Ammon's horn (tissue), 1 donor: ENCODE results near the gene UBXN1.

Experiments
- DNase-seq: peaks from one replicate; pipeline ENCODE4 v3.0.0-alpha.2; 2016; ENCODE audit warnings: low spot score

UBXN1 gene

DNA sequence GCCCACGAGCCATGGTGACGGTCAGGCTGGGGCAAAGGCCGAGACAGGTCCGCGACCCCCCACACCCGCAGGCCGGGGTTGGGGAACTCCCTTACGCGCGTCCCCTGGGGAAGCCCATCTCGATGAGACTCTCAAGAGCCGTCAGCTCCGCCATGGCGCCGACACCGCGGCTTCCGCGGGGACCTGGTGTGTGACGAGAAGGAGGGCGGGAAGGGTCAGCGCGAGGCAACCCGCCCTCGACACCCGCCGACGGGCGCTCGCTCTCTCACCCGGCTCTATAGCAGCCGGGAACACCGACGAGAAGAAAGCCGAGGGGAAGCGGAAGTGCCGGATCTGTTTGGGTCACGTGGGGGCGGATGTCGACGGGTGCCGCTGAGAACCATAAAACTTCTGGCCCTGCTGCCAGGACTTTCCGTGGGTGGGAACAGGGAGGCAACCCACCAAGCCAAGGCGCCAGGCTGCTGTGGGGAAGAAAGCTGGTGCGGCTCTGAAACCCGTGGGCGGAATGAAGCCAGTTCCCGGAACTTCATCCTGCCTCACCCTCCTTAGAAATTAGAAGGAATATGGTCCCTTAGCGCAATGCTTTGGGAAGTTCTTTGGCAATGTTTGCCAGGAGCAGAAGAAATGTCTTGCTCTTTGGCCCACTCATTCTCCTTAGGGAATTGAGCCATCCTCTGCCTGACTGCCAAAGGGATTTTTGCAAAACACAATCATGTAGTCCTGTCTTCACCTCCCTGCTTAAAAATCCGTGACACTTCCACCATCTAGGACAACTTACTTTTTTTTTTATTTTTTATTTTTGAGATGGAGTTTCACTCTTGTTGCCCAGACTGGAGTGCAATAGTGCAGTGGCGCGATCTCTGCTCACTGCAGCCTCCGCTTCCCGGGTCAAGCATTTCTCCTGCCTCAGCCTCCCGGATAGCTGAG lies at the start of gene UBXN1:
Gene UBXN1 (minus strand): TSS at position 304 of the 927 bp plus-strand sequence. CDS start 150 bp downstream, at position 154.
- DNase-seq: peak; percentile 88

GRCh38 chr11:62728171-62728988 lies 49.5 kb upstream of the UBXN1 start, which contains the start of gene TTC9C:
TSS of gene TTC9C (plus strand) at chr11:62728486. CDS start at chr11:62728849, 363 bp downstream.
- peak; percentile 91 for DNase-seq

DNA sequence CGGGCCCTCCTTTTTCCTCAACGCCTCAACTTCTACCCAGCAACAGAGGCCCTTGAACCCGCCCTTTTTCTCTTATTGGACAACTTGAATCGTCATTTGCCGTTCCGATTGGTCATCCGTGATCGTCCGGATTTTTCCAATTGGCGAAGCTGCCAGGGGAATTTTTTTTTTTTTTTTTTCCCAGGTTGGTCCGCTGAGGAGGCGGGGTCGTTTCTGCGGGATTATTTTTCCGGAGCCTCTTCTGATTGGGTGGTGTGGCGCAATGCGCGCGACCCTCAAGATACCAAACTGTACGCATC lies 48.9 kb upstream of the UBXN1 start:
- DNase-seq: peak; percentile 94

DNA sequence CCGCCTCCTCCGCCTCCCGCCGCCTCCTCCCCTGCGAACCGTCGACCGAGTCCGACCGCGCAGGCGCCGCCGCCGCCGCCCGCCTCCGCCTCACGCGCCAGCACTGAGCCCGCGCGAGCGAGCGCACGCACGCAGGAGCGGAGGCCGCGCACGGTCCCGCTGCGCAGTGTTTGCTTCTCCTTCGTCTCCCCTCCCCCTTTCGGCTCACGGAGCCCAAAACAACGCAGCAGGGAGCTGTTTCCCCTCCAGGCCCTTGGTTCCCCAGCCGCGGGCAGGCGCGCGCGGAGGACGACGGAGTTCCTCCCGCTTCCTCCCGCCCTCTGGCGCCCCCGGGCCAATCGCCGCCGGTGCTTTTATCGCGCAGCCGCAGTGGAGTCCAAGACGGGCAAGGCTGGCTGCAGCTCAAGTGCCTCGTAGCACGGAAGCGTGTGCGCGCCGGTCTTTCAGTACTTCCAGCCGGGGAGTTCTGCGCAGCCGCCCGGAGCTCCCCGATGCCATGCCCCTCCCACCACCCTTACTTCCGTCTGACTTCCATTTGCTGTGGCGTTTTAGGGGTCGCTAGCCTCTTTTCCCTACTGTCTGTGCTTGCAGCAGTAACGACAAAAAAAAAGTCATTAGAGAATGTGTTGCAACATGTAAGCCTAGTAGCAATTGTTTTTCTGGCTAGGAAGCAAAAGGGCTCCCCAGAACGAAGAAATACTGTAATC lies 48.4 kb upstream of the UBXN1 start, which contains the start of gene HNRNPUL2:
Gene HNRNPUL2 (minus strand): TSS at position 293 of the 707 bp plus-strand sequence. CDS start 301 bp downstream, outside the sequence.
- peak; percentile 99 for DNase-seq

- no peak for DNase-seq
Measured at GRCh38 chr11:62726915-62727164, 48.0 kb upstream of the UBXN1 start.

GRCh38 chr11:62726156-62726914 lies 47.5 kb upstream of the UBXN1 start:
- DNase-seq: peak; percentile 14

DNA sequence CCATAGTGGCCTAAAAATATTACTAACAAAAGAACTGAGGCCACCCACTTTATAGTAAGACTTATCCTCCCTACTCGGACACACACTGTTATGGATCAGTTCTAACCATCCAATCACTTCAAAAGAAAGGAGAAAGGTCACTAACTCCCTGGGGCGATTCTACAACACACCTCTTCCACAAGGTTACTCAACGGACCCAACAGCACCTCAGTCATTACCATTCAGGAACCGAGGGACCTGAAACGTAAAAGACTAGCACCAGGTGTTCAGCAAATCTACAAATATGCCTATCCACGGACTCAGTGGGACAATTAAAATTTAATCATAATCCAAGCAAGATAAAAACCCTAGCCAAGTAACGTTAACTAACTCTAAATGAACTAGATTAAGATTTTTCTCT lies 46.8 kb upstream of the UBXN1 start:
- DNase-seq: no peak

GRCh38 chr11:62724171-62724570 lies 45.3 kb upstream of the UBXN1 start:
- DNase-seq: no peak

DNA sequence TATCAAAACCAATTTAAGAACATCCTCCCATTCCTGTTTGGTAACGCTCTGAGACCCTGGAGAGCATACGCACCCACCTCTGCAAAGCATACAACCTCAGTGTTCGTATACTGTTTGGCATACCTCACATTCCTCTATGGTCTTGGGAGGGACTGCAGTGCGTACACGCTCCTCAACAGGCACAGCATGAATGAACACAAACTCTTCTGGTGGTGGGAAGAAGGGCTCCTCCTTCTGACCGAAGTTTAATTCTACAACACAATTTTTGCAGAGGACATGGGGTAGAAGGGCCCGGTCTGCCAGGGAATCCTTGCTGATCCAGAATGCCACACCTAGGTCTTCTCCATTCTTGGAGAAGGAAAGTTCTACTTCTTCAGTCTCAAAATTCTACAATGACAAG lies 43.1 kb upstream of the UBXN1 start:
- no peak for DNase-seq

DNA sequence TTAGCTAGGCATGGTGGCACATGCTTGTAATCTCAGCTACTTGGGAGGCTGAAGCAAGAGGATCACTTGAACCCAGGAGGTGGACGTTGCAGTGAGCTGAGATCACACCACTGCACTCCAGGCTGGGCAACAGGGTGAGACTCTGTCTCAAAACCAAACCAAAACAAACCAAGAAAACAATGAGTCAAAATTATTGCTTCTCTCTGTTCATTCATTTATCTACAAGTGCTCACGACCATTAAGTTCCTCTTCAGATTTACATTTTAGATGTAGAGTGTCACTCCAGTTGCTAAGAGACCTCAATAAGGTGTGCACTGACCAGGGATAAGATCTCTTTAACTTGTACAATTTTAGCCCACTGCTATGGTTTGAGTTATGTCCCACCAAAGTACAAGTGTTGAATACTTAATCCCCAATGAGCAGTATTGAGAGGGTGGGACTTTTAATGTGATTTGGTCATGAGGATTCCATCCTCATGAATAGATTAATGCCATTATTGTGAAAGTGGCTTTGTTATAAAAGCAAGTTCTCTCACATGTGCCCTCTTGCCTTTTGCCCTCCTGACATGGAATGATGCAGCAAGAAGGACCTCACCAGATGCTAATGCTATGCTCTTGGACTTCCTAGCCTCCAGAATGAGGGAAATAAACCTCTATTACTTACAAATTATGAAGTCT lies 40.6 kb upstream of the UBXN1 start:
- no peak for DNase-seq

GRCh38 chr11:62716816-62717215 lies 37.9 kb upstream of the UBXN1 start:
- DNase-seq: no peak

DNA sequence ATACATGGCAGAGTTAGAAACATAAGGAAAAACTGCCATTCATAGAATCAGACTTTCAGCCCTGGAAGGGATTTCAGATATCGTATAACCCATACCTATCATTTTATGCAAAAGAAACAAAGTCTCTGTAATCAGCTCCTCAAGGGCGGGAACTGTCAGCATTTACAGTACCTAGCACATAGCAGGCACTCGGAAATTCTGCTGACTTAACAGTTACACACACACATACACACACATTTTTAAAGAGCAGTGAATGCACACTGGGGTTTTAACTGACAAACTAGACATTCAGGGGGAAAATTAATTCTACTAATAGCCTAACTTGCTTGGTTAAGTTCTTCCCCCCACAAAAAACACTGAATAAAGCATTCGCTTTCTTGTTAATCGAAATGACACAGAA lies 37.3 kb upstream of the UBXN1 start:
- DNase-seq: no peak

GRCh38 chr11:62715150-62716130 lies 36.6 kb upstream of the UBXN1 start:
- DNase-seq: no peak

DNA sequence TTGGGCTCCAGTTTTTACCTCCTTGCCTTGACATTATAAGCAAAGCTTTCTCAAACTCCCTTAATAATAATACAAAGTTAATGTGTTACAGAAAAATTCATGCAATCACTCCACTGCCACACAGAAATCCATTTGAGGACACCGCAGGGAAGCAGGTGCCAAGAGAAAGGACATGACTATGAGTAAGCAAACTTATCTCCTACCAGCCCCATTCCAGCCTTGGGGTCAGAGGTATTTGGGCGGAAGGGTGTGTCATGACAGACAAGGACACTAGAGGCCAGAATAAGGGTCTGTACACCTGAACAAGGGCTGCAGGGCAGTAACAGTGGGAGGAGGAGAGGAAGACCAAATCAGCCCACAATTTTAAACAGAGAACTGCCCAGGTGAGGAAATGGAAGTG lies 34.5 kb upstream of the UBXN1 start:
- no peak for DNase-seq

DNA sequence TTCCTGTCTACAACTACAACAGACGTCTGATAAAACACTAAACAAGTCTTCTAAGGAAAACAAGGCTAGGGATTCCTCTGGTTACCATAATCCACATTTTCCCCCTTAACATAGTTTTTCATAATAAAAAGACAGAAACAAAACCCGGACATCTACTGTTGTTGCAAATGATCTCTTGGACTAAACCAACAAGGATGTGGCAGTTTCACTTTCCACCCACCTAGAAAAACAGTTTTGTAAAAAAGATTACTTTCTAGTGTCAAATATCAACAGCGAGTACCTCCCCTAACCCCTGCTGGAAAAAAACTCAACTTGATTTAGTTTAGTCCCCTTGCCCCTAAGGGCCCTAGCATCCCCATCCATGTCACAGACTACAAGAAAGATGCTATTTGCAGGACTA lies 34.0 kb upstream of the UBXN1 start:
- no peak for DNase-seq

DNA sequence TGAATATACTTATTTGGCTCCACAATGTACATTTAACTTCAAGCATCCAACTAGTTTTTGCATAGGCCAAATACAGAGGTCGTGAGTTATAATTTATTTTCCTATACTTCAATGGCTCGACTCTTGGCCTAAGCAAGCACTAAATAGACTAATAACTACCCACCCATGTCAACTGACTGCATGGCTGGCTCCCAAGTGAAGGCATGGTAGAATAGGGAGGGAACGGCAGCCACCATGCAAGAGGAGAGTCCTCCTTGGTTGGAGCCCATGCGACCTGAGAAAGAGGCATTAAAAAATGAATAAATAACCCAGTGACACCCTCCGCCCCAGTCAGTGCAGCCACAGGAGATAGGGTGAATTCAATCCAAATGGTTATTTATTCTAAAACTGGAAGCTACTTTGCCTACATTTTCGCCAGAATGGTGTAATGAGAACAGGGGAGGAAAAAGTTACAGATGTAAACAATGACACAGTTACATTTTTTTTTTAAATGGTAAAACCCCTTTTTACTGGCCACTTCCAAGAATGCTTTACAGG lies 33.5 kb upstream of the UBXN1 start:
- no peak for DNase-seq

GRCh38 chr11:62710001-62710345 lies 31.1 kb upstream of the UBXN1 start:
- no peak for DNase-seq

- peak; percentile 99 for DNase-seq
Measured at GRCh38 chr11:62709247-62710000, 30.6 kb upstream of the UBXN1 start.

GRCh38 chr11:62708793-62709192 lies 29.9 kb upstream of the UBXN1 start:
- peak; percentile 18 for DNase-seq
